ENCODE data around the gene RINL.
"Not testable (repeated sequence)": the region's sequence is repeated elsewhere in the genome, so short reads cannot be mapped to it uniquely, and the experiment has no call there.

The RINL gene

GRCh38 chr19:38834104-38834490 lies 44.0 kb downstream of the RINL start:
- no peak for DNase-seq (ENCODE audit: low spot score)

GRCh38 chr19:38833092-38833425 lies 45.0 kb downstream of the RINL start:
- DNase-seq (ENCODE audit: low spot score) = no peak

- DNase-seq (ENCODE audit: low spot score) = peak; percentile 73
These were observed 46.9 kb downstream of the RINL start for GRCh38 chr19:38831142-38831605.

GRCh38 chr19:38830039-38830733 lies 47.9 kb downstream of the RINL start:
- no peak for DNase-seq (ENCODE audit: low spot score)

- DNase-seq (ENCODE audit: low spot score) = not testable (repeated sequence)
These were observed 48.9 kb downstream of the RINL start for GRCh38 chr19:38829203-38829602.

GRCh38 chr19:38826856-38827551 lies 51.1 kb downstream of the RINL start:
- no peak for DNase-seq (ENCODE audit: low spot score)

GRCh38 chr19:38825936-38826335 lies 52.1 kb downstream of the RINL start:
- not testable (repeated sequence) for DNase-seq (ENCODE audit: low spot score)

- not testable (repeated sequence) for DNase-seq (ENCODE audit: low spot score)
These were observed 56.7 kb downstream of the RINL start for GRCh38 chr19:38821230-38821825.

GRCh38 chr19:38819231-38819920 lies 58.7 kb downstream of the RINL start:
- DNase-seq (ENCODE audit: low spot score) = peak; percentile 51
